RWPE1 (cell line): Measurements from ENCODE around the gene TBX21.

ENCODE experiments used
- CTCF ChIA-PET: fragments of 350-600 bp; sonication (Branson Sonifier 250); formaldehyde crosslinking; extraction: SDS; loops from one replicate; lab custom pipeline; 2021; lab: Yijun Ruan, JAX
- POLR2A ChIA-PET: fragments of 400-600 bp; formaldehyde crosslinking; extraction: SDS; loops from one replicate; lab custom pipeline; 2020; ENCODE audit warnings: antibody characterized with exemption; ENCODE audit not compliant: low non-redundant PET; lab: Yijun Ruan, JAX
- DNase-seq: peaks from one replicate; pipeline ENCODE4 v3.0.0; 2012; ENCODE audit warnings: low spot score
- H3K27ac ChIP-seq: fragments of 450-650 bp; 2 replicates; pipeline ENCODE4 v1.5.1; 2017
- CTCF ChIP-seq: fragments of 450-650 bp; conservative IDR thresholded peaks from 2 replicates; pipeline ENCODE4 v1.5.1; 2017; ENCODE audit warnings: low read depth, mild to moderate bottlenecking

The TBX21 gene

GRCh38 chr17:47687328-47687690 lies 45.7 kb upstream of the TBX21 start:
- TF ChIP-seq CTCF: no peak
- ChIA-PET CTCF (interaction anchor here (1.0 to 1.2 kb wide), 2 partner anchors 102 to 113 kb away, joined by 3 read pairs; no protein-coding TSS in a partner anchor), POLR2A (no interaction called here)
- H3K27ac ChIP-seq: peak overlapping the region; percentile 54; the same call in 1 of the 2 replicates
- DNase-seq: no peak

- peak overlapping the region; percentile 54 for H3K27ac ChIP-seq
- CTCF ChIA-PET: interaction anchor here (0.9 to 1.2 kb wide), 4 partner anchors 11 to 113 kb away, joined by 3 to 4 read pairs (median 4); no protein-coding TSS in a partner anchor
- no peak for TF ChIP-seq CTCF
- DNase-seq: no peak
- POLR2A ChIA-PET: no interaction called here
These were observed 45.3 kb upstream of the TBX21 start for GRCh38 chr17:47687748-47688147.

- TF ChIP-seq CTCF: no peak
- no peak overlapping the region for H3K27ac ChIP-seq
- no peak for DNase-seq
- CTCF ChIA-PET: interaction anchor here (0.7 kb wide), 1 partner anchor 43 kb away, joined by 8 read pairs; the partner anchor contains the start of gene TBX21
- POLR2A ChIA-PET: no interaction called here
These were observed 42.9 kb upstream of the TBX21 start for GRCh38 chr17:47690121-47690520.

GRCh38 chr17:47692137-47692894 lies 40.7 kb upstream of the TBX21 start:
- ChIA-PET CTCF (interaction anchor here (1.5 kb wide), 1 partner anchor 28 kb away, joined by 3 read pairs; no protein-coding TSS in a partner anchor), POLR2A (no interaction called here)
- no peak for DNase-seq
- peak overlapping the region; percentile 24; the same call in 1 of the 2 replicates for H3K27ac ChIP-seq
- TF ChIP-seq CTCF: no peak

GRCh38 chr17:47692895-47693730 lies 39.9 kb upstream of the TBX21 start:
- ChIA-PET POLR2A (no interaction called here), CTCF (interaction anchor here (1.5 kb wide), 1 partner anchor 29 kb away, joined by 3 read pairs; no protein-coding TSS in a partner anchor)
- DNase-seq: no peak
- H3K27ac ChIP-seq: peak overlapping the region; percentile 78
- TF ChIP-seq CTCF: no peak

- DNase-seq: no peak
- POLR2A ChIA-PET: no interaction called here
These were observed 39.1 kb upstream of the TBX21 start, which contains the start of gene TBKBP1 for GRCh38 chr17:47693731-47694580. TBKBP1 (plus strand) TSS chr17:47694161; CDS start chr17:47696113, 1,952 bp downstream.

More at GRCh38 chr17:47693731-47694580, 39.1 kb upstream of the TBX21 start, which contains the start of gene TBKBP1:
- peak within 1 kb of the TSS; percentile 78 for H3K27ac ChIP-seq
- TF ChIP-seq CTCF: no peak
- CTCF ChIA-PET: interaction anchor here (1.5 kb wide), 1 partner anchor 30 kb away, joined by 3 read pairs; no protein-coding TSS in a partner anchor
